K562 (cell line): Measurements from ENCODE around the gene SYTL2.

Experiments
- ATF4 ChIP-seq: fragments of 450-650 bp; formaldehyde crosslinking; IDR thresholded peaks from 2 replicates; pipeline ENCODE4 v1.4.0; 2022; ENCODE audit warnings: mild to moderate bottlenecking, moderate library complexity
- CREBBP ChIP-seq: IDR thresholded peaks from one replicate; pipeline ENCODE4 v1.6.1; 2012; ENCODE audit warnings: low read depth, mild to moderate bottlenecking, control low read depth, inconsistent platforms, low read length
- CTCF ChIP-seq, 3 experiments: IDR thresholded peaks in 2 of 3; conservative IDR thresholded peaks in 1 of 3; 2 replicates each; pipeline ENCODE4 v1.5.1; 2011 to 2012; ENCODE audit warnings: low read length in 3 of 3, mild to moderate bottlenecking in 3 of 3, control low read depth in 2 of 3, improper control_type of control experiment in 1 of 3, inconsistent platforms in 1 of 3, low read depth in 1 of 3, mixed read lengths in 1 of 3, moderate library complexity in 1 of 3; ENCODE audit not compliant: insufficient read depth in 2 of 3
- DPF2 ChIP-seq: fragments of 450-650 bp; IDR thresholded peaks from 2 replicates; pipeline ENCODE4 v1.6.1; 2016
- HDAC2 ChIP-seq: fragments of 450-650 bp; IDR thresholded peaks from 2 replicates; pipeline ENCODE4 v1.6.1; 2016; ENCODE audit warnings: mild to moderate bottlenecking
- JUND ChIP-seq, 2 experiments: IDR thresholded peaks; 2 replicates in 1 of 2; 3 replicates in 1 of 2; pipeline ENCODE4 v1.6.1; 2011; ENCODE audit warnings: borderline replicate concordance in 2 of 2, low read depth in 2 of 2, low read length in 2 of 2, improper control_type of control experiment in 1 of 2, missing biosample characterization in 1 of 2, missing genetic modification characterization in 1 of 2, missing genetic modification reagents in 1 of 2
- MYNN ChIP-seq, 2 experiments: sonication (generic); formaldehyde crosslinking in 1 of 2; IDR thresholded peaks; 2 replicates each; pipeline versions ENCODE4 v1.5.0 to v1.6.1; 2016 to 2020; ENCODE audit warnings: antibody characterized with exemption in 1 of 2, missing genetic modification reagents in 1 of 2
- NFYB ChIP-seq: IDR thresholded peaks from 2 replicates; pipeline ENCODE4 v1.6.1; 2011; ENCODE audit warnings: mild to moderate bottlenecking, moderate library complexity; ENCODE audit not compliant: insufficient read length; ENCODE audit errors: extremely low read depth
- POLR2A ChIP-seq: fragments of 450-650 bp; conservative IDR thresholded peaks from 2 replicates; pipeline ENCODE4 v1.6.1; 2016
- SNAPC5 ChIP-seq: fragments of 250-450 bp; sonication (Bioruptor Pico); IDR thresholded peaks from 2 replicates; pipeline ENCODE4 v1.8.0; 2021; ENCODE audit warnings: moderate library complexity, mild to moderate bottlenecking, inconsistent platforms
- TAF1 ChIP-seq: IDR thresholded peaks from 2 replicates; pipeline ENCODE4 v1.6.1; 2011; ENCODE audit warnings: mild to moderate bottlenecking, low read length, moderate library complexity; ENCODE audit not compliant: insufficient read depth, control insufficient read depth, severe bottlenecking; ENCODE audit errors: extremely low read depth
- THRAP3 ChIP-seq: fragments of 450-650 bp; IDR thresholded peaks from 2 replicates; pipeline ENCODE4 v1.6.1; 2016; ENCODE audit warnings: mild to moderate bottlenecking, inconsistent platforms, borderline replicate concordance
- ZNF12 ChIP-seq: sonication (generic); formaldehyde crosslinking; IDR thresholded peaks from 2 replicates; pipeline ENCODE4 v1.4.0; 2020; ENCODE audit warnings: mild to moderate bottlenecking, missing genetic modification reagents
- ZNF780A ChIP-seq: fragments of 250-450 bp; sonication (Bioruptor Pico); IDR thresholded peaks from 2 replicates; pipeline ENCODE4 v1.5.0; 2021; ENCODE audit warnings: mild to moderate bottlenecking

- TF ChIP-seq SNAPC5 (CRISPR knock-in tag) = no peak
- TF ChIP-seq DPF2 = no peak
- no peak for TF ChIP-seq CREBBP
- TF ChIP-seq POLR2A = no peak
- no peak for TF ChIP-seq ATF4 (CRISPR knock-in tag)
- no peak for TF ChIP-seq ZNF12 (CRISPR knock-in tag)
- TF ChIP-seq THRAP3 = no peak
- TF ChIP-seq CTCF (IDR thresholded peaks at IDR 0.05 in 2 of 3, conservative IDR thresholded peaks at IDR 0.05 in 1 of 3; ENCODE audit: insufficient read depth in 2 of 3, low read depth in 1 of 3, low read length in 3 of 3) = no peak
- no peak for TF ChIP-seq NFYB
- no peak for TF ChIP-seq TAF1
- no peak for TF ChIP-seq ZNF780A
- no peak for TF ChIP-seq MYNN (IDR thresholded peaks at IDR 0.05)
- no peak for TF ChIP-seq MYNN (CRISPR knock-in tag; IDR thresholded peaks at IDR 0.05)
- no peak for TF ChIP-seq JUND (IDR thresholded peaks at IDR 0.05; ENCODE audit: borderline replicate concordance, low read depth, low read length)
- TF ChIP-seq JUND (tag; IDR thresholded peaks at IDR 0.05; ENCODE audit: borderline replicate concordance, low read depth, low read length) = no peak
- TF ChIP-seq HDAC2 = no peak
These were observed 36.5 kb upstream of the SYTL2 start for GRCh38 chr11:85847436-85847835.
